GM19035 (cell line): Measurements from ENCODE around the gene LRCH1.
A peak's percentile ranks its signal among the peaks of the same experiment; 100 is the strongest.

ENCODE experiments used
- ATAC-seq: cut with Tn5 transposase; IDR thresholded peaks from one replicate; pipeline ENCODE4 v1.9.1; 2021; ENCODE audit not compliant: unreplicated experiment

The LRCH1 gene

DNA sequence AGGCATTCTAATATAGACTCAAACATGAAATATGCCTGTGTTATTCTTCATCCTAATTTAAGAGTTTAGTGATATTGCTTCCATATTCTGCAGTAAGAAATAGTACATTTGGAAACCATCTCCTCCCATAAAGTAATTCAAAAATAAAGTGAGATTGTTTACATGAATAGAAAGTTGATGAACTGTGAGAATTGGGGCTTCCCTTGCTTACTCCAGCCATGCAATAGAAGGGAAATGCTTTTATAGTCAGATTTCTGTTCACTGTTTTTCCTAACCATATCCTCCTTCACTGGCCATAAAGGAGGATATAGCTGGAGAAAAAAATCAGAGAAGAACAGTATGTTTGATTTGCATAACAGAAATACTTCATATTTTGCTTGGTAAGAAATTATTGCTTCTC lies 7.8 kb downstream of the LRCH1 start:
- ATAC-seq, result no peak

DNA sequence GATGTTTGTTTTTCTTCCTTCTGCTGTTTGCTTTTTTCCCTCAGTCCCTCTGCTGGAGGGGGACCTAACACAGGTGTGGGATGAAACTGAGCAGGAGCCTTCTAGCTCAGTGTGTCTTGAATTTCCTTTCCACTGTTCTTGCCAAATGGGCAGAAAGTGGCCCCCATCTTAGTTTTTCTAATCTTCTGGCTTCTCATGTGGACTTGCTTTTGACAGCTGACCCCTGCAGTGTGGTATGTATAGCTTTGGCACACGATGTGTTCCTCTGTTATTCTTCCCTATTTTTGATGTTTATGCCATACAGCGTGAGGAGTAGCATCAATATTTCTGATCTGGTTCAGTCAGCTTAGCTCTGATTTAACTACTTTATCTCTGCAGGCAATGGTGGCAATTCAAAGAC lies 8.3 kb downstream of the LRCH1 start:
- no peak for ATAC-seq

DNA sequence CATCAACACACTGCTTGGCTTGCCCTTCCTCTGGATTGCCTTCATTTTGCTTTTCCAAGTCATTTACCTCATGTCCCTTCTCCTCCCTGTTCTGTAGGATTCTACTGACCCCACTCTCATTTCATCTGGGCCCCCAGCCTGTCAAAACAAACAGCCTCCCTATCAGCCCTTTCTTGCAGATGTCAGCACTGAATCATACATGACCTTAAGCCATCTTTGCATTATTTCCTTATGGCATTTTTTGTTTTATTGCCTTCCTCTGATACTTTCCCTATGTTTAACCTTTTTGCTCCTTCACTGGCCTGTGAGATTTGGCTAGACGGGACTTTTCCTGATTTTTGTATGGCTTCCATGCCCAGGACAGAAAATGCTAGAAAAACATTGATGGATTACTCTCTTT lies 8.7 kb downstream of the LRCH1 start:
- ATAC-seq, result no peak

DNA sequence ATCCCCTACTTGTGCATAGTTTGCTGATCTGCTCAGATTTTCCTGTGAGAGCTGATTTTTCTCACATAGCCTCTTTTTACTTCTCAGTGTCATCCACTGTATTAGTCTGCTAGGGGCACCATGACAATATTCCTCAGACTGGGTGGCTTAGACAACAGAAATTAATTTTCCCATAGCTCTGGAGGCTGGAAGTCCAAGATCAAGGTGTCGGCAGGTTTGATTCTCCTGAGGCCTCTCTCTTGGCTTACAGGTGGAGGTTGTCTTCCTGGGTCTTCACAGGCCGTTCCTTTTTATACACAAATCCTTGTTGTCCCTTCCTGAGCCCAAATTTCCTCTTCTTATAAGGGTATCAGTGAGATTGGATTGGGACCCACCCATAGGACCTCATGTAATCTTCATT lies 9.2 kb downstream of the LRCH1 start:
- ATAC-seq, result no peak

DNA sequence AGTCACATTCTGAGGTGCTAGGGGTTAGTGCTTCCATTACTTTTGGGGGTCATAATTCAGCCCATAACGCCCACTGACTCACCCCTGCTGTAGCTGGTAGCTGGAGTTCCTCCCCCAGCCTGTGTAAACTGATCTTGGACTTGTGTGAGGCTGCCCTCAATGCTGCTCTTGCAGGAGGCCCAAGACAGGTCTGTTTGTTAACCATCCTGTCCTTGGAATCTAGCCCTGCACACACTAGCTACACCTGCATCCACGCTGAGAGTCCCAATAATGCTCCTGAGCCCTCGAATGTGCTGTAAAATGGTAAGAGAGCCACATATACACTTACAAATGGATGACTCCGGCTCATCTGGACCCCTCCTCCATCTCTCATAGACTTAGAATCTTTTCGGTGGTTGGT lies 9.6 kb downstream of the LRCH1 start:
- ATAC-seq, result no peak

DNA sequence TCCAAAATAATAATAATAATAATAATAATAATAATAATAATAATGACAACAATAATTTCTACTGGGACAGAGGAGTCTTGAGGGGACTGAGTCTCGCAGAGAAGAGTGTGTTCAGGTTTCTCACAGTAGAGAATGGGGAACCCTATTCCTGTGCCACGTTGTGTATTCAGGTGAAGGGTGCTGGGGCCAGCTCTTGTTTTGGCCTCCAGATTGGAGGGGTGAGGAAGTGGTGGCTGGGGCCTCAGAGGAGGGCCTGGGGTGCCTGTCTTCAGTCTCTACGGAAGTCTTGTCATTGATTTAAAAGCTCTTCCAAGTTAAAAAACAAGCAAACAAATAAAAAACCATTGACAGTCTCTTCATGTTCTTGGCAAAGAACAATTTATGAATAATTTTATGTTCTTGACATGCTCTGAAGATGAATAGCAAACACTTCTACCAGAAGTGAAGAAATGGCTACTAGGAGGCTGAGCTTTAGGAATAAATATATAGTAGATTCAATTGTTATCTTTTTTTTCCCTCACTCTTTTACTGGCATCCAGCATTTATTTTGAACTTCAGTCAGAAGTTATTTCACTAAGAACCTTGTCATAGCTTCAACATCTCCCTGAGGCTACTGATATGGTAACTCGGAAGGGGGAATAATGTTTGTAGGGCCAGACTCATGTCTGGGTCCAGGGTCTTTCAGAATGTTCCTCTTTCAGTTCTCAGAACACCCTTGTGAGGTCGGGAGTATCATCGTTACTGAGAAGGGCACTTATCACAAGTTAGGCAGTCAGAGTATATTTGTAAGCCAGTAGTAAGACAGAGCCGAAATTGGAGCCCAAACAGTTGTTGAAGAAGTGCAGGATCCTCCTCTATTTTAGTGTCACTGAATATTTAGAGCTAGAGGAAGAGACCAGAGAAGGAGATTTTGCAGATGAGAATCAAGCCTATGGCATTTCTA lies 13.1 kb downstream of the LRCH1 start:
- peak; percentile 47 for ATAC-seq

DNA sequence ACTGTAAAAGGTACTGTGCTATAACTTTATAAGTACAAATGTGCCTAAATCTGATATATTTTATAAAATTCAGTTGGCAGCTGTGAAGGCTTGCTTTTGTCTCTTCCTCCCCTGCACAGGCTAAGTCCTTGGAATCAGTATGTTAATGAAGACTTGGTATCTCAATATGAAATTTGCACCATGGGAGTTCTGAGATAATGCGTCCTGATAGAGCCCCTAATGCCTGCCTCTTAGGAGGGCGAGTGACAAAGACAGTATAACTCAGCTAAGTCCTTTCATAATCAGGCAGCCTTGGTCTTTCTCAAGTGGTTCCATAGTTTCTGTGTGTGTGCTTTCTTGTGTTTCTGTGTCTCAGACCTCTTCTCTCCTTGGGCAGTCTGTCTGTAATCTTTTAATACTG lies 14.7 kb downstream of the LRCH1 start:
- ATAC-seq, result no peak

DNA sequence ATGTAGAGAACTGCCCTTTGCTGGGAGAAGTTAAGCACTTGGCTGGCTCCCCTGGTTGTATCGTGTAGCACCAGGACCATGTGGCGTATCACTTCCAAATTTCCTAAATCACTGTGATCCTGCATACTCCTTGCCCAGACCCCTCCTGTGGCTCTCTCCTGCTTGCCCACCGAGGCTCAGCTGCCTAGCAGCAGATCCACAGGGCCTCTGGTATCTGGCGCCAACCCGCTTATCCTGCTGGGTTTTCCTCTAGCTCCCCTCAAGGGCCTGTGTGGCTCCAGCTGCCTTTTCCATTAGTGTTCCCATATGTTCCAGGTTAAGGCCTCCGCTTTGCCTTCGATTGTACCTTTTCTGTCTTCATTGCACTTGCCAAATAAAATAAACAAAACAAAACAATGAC lies 16.5 kb downstream of the LRCH1 start:
- no peak for ATAC-seq

DNA sequence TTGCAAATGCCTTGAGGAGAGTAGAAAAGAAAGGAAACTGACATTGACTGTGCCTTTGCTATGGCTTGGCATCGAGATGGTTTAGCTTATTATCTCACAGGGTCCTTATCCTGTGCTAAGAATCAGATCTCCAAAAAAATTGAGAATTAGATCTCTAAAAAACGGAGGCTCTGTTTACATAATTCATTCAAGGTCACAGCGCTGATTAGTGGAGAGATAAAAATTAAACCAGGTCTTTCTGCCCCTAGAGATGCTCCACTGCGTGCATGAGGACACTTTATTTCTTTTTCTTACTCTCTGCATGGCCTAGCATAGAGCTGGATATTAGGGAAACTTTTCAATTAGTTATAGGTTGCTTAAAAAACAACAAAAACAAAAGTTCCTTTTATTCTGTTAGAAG lies 17.3 kb downstream of the LRCH1 start:
- no peak for ATAC-seq

DNA sequence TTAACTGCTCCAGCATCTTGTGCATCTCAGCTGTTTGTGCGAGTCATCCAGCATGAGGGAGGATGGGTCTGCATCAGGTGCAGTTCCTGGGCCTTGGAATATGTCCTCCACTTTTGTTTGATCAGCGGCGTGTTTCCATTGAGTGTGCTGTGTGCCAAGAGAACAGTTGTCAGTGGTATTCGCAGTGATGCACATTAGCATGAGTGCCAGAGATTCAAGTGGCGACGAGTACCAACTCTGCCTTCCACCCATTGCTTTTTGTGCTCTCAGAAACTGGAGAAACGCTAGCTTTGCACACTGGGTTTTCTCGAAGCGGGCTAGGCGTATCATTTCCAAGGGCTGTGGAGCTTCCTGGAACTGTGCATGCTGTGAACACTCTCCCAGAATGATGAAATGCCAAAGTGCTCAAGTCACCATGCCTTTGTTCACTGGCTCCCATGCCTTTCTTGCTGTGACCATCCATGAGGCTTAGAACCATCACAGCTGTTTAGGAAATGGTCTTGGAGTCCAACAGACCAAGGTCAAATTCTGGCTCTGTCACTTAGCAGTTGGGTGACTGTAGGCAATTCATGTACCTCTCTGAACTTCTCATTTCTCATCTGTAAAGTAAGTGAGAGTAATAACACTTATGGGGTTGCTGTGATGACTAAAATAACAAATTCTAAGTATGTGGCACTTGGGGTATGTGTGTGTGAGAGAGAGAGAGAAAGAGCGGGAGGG lies 18.4 kb downstream of the LRCH1 start:
- ATAC-seq, result no peak

DNA sequence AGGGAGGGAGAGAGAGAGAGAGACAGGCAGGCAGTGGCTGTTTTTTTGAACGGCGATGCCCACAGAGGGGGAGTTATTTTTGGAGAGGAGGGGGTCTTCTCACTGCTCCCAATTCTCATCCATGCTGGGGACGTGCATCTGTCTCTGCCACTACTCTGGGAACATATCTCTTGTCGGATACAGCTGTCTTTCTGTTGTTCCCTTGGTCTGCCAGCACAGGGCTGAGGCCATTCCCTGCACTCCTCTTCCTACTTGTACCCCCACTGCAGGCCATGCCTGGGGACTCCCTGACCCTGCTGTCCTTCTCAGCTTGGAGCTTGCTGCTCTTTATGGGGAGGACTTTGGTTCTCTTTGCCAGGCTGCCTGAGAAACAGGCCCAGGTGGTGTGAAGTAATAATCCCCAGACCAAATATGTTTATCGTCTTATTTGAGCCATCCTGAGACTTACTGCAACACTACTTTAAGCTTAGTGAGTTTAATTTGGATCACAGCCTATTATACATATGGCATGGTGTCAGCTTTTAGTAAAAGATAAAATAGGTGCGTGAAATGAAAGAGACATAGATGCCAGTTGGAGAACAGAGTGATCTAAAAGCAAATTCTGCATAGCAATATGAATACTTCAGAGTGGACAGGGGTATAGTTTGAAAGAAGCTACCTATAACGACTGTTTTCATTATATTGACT lies 19.1 kb downstream of the LRCH1 start:
- no peak for ATAC-seq

DNA sequence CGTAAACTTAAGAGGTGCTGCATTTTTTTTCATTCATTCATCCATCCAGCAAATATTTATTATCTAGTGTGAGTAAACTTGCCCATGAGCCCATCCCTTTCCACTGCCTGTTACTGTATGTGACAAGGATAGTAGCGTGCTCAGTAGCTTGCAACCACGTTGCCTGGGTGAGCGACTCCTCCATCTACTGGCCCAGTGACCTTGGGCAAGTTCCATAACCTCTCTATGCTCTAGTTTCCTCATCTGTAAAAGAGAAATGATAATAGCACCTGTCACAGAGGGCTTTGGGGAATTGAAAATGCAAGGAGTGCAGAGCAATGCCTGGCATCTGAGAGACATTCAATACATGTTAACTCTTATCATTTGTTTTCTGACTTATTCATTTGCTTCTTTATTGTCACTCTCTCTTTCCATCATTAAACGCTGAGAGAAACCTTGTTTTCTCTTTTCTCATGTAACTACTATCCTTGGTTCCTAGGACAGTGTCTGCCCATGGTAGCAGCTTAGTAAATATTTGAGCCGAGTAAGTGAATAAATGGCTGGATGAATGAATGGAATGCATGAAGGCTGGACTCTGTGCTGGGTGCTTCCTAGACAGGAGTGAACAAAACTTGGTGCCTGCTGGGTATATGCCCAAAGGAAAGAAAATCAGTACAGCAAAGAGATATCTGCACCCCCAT lies 19.9 kb downstream of the LRCH1 start:
- ATAC-seq, result no peak

DNA sequence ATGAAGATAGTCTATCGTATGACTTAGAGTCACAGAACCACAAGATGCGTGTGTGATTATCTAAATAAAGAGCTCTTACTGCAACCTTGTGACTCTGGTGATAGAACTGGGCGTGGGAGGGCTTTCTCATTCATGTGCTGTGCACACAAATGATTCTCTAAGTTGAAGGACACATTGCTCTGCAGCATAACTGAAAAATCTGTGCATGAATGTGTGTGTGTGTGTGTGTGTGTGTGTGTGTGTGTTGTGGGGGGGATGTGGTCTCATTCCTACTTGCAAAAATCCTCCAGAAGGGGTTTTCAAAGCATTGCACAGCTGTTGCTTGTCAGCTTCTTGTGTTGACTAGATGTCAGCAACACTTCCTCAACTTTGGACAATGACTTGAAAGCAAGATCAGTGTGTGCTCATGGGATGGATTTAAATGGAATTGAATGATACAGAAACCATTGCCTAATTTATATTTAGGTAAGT lies 22.4 kb downstream of the LRCH1 start:
- ATAC-seq, result no peak

DNA sequence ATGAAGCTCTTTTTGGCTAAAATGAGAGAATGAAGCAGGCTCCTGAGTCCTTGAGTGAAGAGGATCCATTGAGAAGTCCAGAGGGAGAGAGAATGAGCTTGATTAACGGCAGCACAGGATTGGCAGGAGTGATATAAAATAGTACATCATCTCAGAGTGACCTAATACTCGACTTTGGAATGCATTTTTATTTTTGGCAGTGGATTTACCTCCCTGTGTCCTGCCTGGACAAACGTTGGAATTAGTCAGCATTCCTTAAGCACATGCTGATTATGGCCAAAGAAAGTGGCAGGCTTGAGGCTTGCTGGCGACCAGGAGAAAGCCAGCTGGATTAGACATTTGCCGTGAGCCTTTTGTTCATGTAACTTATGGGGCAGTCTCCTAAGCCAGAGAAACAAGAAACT lies 22.9 kb downstream of the LRCH1 start:
- no peak for ATAC-seq

DNA sequence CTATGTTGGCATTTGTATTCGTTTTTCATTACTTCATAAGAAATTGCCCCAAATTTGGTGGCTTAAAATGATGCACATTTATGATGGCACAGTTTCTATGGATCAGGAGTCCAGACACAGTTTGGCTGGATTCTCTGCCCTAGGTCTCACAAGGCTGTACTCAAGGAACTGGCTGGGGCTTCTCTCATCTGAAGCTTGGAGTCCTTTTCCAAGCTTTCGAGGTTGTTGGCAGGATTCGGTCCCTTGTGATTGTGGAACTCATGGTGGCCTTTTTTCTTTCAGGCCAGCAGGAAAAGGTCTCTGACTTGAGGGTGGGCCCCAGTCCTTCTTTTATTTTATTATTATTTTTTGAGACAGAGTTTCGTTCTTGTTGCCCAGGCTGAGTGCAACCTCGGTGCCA lies 23.8 kb downstream of the LRCH1 start:
- no peak for ATAC-seq

DNA sequence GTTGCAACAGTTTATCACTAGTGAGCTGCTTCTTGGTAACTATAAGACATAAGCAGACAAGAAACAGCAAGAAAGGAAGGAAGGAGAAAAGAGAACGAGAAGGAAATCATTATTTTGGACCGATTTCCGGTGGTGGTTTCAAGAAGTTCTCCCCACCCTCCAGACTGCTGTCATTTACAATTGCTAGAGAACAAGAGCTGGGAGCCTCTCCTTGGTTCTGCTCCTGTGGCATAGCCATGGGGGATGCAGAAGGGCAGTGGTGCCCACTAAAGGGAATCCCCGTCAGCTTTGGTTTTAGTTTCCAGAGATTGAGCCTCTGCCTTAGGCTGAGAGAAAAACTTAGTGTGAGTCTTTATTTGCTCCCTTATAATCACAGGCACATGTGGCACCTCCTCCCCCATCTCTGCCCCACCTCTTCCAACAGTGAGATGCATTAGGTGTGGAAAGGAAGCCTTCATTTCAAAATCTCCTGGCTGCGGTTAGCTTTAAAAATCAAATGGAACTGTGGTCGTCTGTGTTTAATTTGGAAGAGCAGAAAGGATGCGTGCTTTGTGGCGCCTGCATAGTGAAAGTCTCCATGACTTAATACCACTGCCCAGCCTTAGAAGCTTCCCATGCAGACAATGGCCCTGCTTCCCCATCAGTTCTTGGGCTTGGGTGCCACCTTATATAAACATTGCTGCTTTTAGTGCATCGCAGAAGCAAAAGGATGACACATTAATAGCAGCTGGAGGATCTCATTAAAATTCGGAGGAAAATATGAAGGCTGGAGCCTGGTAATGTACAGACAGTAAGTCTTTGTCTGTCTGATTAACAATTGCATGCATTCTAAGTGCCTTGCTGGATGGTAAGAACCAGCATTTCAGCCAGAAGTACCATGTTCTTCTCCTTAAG lies 25.0 kb downstream of the LRCH1 start:
- ATAC-seq, result peak; percentile 24

DNA sequence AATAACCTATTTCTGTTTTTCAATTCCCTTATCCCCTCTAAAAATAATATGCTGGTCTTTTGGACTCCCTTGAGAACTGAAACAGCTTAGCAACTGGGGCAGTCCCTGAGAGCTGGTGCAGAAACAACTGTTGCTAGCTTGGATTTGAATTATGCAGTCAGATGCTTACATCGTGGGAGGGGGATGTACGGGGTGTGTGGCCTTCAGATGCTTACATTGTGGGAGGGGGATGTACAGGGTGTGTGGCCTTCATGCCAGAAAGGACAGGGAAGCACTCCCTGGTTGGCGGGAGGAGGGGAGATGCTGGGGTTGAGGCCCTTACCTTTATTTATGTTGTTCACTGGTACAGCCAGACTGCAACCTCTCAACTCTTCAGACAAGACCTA lies 25.6 kb downstream of the LRCH1 start:
- peak; percentile 47 for ATAC-seq

DNA sequence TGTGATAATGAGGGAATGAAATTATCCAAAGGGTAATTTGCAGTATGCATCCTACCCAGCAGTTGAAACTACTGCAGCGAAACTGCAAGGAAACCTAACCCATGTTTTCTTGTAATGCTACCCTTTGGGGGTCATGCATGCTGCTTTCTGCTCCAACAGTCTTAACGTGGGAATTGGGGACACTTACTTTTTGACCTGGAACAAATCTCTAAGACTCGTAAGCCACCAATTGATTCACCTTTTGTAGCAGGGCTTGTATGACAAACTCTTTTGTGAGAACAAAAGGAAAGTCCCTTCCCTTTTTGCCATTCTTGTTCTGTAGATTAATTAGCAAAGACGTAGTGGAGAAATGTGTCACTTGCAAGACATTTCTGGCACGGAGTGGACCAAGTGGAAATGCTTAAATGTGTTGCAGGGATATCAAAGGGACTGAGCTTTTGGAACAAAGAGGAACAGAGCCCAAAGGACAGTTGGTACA lies 27.4 kb downstream of the LRCH1 start:
- ATAC-seq, result no peak

DNA sequence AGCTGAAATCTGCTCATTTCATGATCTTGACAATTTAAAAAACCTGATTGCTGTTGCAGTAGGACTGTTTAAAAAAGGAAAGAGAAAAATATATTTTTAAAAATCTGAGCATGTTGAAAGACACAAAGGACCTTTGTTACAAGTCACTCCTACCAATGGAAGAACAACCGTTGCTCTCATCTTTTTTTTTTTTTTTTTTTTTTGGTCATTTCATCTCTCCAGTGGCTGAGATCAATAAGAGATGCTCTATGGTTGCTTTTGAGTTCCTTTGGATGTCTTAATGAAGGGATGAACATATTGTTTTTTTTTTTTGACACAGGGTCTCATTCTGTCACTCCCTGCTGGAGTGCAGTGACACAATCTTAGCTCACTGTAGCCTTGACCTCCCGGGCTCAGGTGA lies 29.2 kb downstream of the LRCH1 start:
- ATAC-seq, result no peak
